Calu3 (cell line): Measurements from ENCODE around the gene OPN1LW. TPM values are rescaled to one million over a fixed set of nuclear protein-coding genes. Genes with fewer than 3 reads are reported as not detected.

ENCODE experiments used
- BruUV-seq: library from RNA; stranded (reverse); fragments of 400-500 nt; replicated peaks from 2 replicates; lab custom pipeline; 2021; lab: Mats Ljungman, UMichigan
- CTCF ChIA-PET: fragments of 300-600 bp; sonication (Branson Sonifier 250); formaldehyde crosslinking; loops from one replicate; lab custom pipeline; 2022; ENCODE audit warnings: antibody characterized with exemption; lab: Charles Lee
- DNase-seq: peaks from one replicate; pipeline ENCODE4 v3.0.0; 2022
- H3K27ac Mint-ChIP-seq: one replicate; pipeline ENCODE4 v1.8.0; 2022; ENCODE audit warnings: mixed read lengths; ENCODE audit not compliant: unreplicated experiment
- H3K27me3 Mint-ChIP-seq: one replicate; pipeline ENCODE4 v1.8.0; 2022; ENCODE audit warnings: mixed read lengths; ENCODE audit not compliant: unreplicated experiment
- H3K36me3 Mint-ChIP-seq: one replicate; pipeline ENCODE4 v1.8.0; 2022; ENCODE audit warnings: mild to moderate bottlenecking, moderate library complexity, mixed read lengths; ENCODE audit not compliant: insufficient read depth, unreplicated experiment
- H3K4me1 Mint-ChIP-seq: one replicate; pipeline ENCODE4 v1.8.0; 2022; ENCODE audit warnings: mild to moderate bottlenecking, low read depth, mixed read lengths; ENCODE audit not compliant: unreplicated experiment
- H3K4me3 Mint-ChIP-seq: one replicate; pipeline ENCODE4 v1.8.0; 2022; ENCODE audit warnings: mild to moderate bottlenecking, low read depth, moderate library complexity, mixed read lengths; ENCODE audit not compliant: unreplicated experiment
- H3K9me3 Mint-ChIP-seq: one replicate; pipeline ENCODE4 v1.8.0; 2022; ENCODE audit warnings: low read depth, mixed read lengths; ENCODE audit not compliant: unreplicated experiment
- intact Hi-C: fragments of 100-400 bp; cut with micrococcal nuclease; formaldehyde crosslinking; loops from one replicate; pipeline ENCODE4 v1.10.0; 2022; ENCODE audit not compliant: unreplicated experiment
- total RNA-seq: library from RNA; stranded (reverse); gene quantifications from 2 replicates; pipeline ENCODE4 v1.2.3, GENCODE V29; 2022
- TF ChIP-seq, protein P1 (sequence below): fragments of 200-600 bp; IDR thresholded peaks from one replicate; pipeline ENCODE4 v1.8.0; 2022; ENCODE audit warnings: antibody characterized with exemption; ENCODE audit not compliant: unreplicated experiment

The OPN1LW gene
- total RNA-seq, 1 experiment from 2014 or later = not detected

DNA sequence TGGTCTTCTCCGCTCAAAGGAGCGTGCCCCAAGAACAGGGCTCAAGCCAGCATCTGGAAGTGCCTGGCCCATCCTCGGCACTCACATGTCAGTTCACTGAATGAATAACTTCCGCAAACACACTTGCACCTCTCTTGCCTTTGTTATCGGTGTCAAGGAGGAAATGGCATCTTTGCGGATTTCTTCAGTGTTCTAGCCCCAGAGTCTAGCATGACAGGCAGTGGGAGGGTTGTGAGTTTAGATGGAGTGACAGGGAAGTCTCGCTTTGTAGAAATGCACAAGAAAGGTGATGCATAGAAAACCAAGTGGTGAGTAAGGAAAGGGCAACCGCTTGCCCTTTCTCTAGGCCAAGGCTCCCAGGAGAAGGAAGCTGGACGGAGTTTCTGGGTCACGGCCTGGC, 29.0 kb upstream of the OPN1LW start:
- peaks cover 24% of the 10 kb centered on the region for H3K4me1 Mint-ChIP-seq
- DNase-seq = no peak
- no peaks in the 10 kb centered on the region for H3K9me3 Mint-ChIP-seq
- no peaks in the 10 kb centered on the region for H3K36me3 Mint-ChIP-seq
- H3K27ac Mint-ChIP-seq = no peak overlapping the region
- no peaks in the 10 kb centered on the region for H3K27me3 Mint-ChIP-seq
- no peak overlapping the region for H3K4me3 Mint-ChIP-seq
- CTCF ChIA-PET = interaction anchor here (0.6 kb wide), 1 partner anchor 9 kb away, joined by 4 read pairs; no protein-coding TSS in a partner anchor
- TF ChIP-seq, protein P1, sequence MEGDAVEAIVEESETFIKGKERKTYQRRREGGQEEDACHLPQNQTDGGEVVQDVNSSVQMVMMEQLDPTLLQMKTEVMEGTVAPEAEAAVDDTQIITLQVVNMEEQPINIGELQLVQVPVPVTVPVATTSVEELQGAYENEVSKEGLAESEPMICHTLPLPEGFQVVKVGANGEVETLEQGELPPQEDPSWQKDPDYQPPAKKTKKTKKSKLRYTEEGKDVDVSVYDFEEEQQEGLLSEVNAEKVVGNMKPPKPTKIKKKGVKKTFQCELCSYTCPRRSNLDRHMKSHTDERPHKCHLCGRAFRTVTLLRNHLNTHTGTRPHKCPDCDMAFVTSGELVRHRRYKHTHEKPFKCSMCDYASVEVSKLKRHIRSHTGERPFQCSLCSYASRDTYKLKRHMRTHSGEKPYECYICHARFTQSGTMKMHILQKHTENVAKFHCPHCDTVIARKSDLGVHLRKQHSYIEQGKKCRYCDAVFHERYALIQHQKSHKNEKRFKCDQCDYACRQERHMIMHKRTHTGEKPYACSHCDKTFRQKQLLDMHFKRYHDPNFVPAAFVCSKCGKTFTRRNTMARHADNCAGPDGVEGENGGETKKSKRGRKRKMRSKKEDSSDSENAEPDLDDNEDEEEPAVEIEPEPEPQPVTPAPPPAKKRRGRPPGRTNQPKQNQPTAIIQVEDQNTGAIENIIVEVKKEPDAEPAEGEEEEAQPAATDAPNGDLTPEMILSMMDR = no peak
- intact Hi-C loops = no loop called here
- no TSS peak for BruUV-seq

DNA sequence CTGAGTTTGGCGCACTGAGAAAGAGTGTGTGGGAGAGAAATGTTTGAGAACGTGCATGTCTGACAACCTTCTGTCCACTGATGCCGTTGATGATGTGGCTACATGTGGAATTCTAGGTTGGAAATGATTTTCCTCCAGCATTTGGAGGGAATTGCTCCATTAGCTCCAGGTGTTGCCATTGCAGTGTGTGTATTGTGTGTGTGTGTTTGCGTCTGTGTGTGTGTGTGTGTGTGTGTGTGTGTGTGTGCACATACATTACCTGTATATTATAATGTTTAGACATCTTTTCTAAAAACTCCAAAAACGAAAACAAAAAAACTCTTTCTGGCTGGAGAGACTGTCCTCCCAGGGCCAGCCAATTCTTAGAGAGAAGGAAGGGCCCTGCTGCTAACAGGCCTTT, 28.3 kb upstream of the OPN1LW start:
- Mint-ChIP-seq H3K36me3 (no peaks in the 10 kb centered on the region), H3K4me1 (peaks cover 24% of the 10 kb centered on the region), H3K9me3 (no peaks in the 10 kb centered on the region), H3K27ac (no peak overlapping the region), H3K27me3 (no peaks in the 10 kb centered on the region), H3K4me3 (no peak overlapping the region)
- CTCF ChIA-PET = no interaction called here
- DNase-seq = no peak
- no TSS peak for BruUV-seq
- TF ChIP-seq, protein P1 = no peak
- intact Hi-C loops = no loop called here

DNA sequence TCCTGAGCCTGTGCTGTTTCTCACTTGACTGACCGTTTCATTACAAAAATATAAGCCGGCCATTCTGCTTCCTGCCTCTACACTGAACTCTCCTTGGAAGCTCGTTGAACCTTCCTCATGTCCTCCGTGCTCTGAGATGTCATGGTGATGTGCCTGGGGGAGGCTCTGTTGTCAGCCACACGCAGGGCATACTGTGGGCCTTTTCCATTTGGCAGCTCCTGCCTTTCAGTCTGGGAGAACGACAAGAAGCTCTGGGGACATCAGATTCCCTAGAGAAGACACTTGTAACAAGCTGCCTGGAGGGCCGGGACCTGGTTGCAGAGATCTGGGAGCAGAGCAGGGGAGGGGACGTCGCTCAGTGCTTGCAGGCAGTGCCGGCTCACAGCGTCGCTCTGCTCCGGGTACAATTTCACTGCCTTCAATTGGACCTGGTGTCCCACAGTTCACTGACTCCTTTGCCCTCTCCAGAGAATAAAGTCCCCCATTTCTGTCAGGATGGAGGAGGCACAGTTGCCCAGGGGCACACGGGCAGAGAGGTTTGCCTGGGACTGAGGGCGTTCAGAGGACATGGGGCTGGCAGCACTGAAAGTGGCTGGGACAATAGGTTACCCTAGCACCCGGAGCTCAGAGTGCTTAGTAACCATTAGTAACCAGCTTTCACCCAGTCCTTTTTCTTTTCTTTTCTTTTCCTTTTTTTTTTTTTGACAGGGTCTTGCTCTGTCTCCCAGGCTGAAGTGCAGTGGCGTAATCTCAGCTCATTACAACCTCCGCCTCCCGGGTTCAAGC, 27.4 kb upstream of the OPN1LW start:
- intact Hi-C loops = no loop called here
- CTCF ChIA-PET = no interaction called here
- no peaks in the 10 kb centered on the region for H3K27me3 Mint-ChIP-seq
- no peak for DNase-seq
- TF ChIP-seq, protein P1 = no peak
- H3K27ac Mint-ChIP-seq = no peak overlapping the region
- no peak overlapping the region for H3K4me3 Mint-ChIP-seq
- BruUV-seq = no TSS peak
- peaks cover 32% of the 10 kb centered on the region for H3K4me1 Mint-ChIP-seq
- no peaks in the 10 kb centered on the region for H3K9me3 Mint-ChIP-seq
- peaks cover 3% of the 10 kb centered on the region for H3K36me3 Mint-ChIP-seq

DNA sequence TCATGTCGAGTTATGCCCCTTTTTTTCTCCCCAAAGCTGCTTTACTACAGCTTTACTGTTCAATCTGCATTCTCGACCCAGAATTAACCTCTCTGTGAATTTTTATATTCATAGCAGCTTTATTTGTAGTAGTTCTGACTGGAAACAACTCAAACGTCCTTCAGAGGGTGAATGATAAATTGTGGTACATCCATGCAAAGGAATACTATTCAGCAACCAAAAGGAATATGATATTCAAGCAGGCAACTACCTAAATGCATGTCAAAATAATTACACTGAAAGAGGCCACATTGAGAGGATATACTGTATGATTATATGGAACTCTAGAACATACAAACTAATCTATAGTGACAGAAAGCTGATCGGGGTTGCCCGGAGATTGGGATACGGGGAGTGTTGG, 26.5 kb upstream of the OPN1LW start:
- H3K36me3 Mint-ChIP-seq = peaks cover 10% of the 10 kb centered on the region
- no peak overlapping the region for H3K27ac Mint-ChIP-seq
- no peak overlapping the region for H3K4me3 Mint-ChIP-seq
- no TSS peak for BruUV-seq
- intact Hi-C loops = no loop called here
- CTCF ChIA-PET = no interaction called here
- peaks cover 41% of the 10 kb centered on the region for H3K4me1 Mint-ChIP-seq
- DNase-seq = no peak
- no peaks in the 10 kb centered on the region for H3K9me3 Mint-ChIP-seq
- no peaks in the 10 kb centered on the region for H3K27me3 Mint-ChIP-seq
- TF ChIP-seq, protein P1 = no peak
